ENCODE data around the gene CNPY2. TPM values are rescaled to one million over a fixed set of nuclear protein-coding genes. Genes with fewer than 3 reads are reported as not detected.

CNPY2 gene
- total and polyA plus RNA-seq, 2 of the 13 experiments (the other 11 are each of a cell fraction or from before 2014, with no cell fraction given): 285 to 356 TPM

GRCh38 chr12:56330936-56331490 is 15.2 kb upstream of the CNPY2 start:
- ChIA-PET POLR2A (interaction anchor here (1.8 kb wide), 1 partner anchor 15 kb away, joined by 7 read pairs; the partner anchor contains the start of gene CNPY2), CTCF (ENCODE audit: low intra/inter-chr PET ratio, low total read pairs) (no interaction called here)
- H3K9me3 ChIP-seq (ENCODE audit: low read length): no peaks in the 10 kb centered on the region
- no peaks in the 10 kb centered on the region for H4K20me1 ChIP-seq (ENCODE audit: insufficient read depth, low read length)
- in situ Hi-C loops (cut with HindIII; ENCODE audit: extremely low pct_ligation_motif_present, low pct_unique_long_range_greater_than_20kb): no loop called here
- DNase-seq (ENCODE audit: low spot score) (no peak), FAIRE-seq (no peak), ATAC-seq (no peak)
- H3K4me3 ChIP-seq (replicated peaks in 1 of 3; ENCODE audit: insufficient read depth in 1 of 3, low read depth in 2 of 3, low read length in 3 of 3): no peak overlapping the region; a peak in 1 of 6 replicates
- TF ChIP-seq RARG (CRISPR knock-in tag; IDR thresholded peaks at IDR 0.05; ENCODE audit: low read depth): no peak
- TF ChIP-seq PRDM15 (CRISPR knock-in tag; IDR thresholded peaks at IDR 0.05): peak; percentile 44; the same call in 1 of the 2 replicates
- no peak for TF ChIP-seq ZNF773 (CRISPR knock-in tag; IDR thresholded peaks at IDR 0.05; ENCODE audit: borderline replicate concordance)
- H3K27me3 ChIP-seq (ENCODE audit: control insufficient read depth in 1 of 2, insufficient read depth in 2 of 2, low read length in 2 of 2): no peaks in the 10 kb centered on the region; a peak in 1 of 5 replicates
- H3K4me1 ChIP-seq (ENCODE audit: insufficient read depth, low read length): peaks cover 33% of the 10 kb centered on the region
- no peak overlapping the region for H3K27ac ChIP-seq (ENCODE audit: extremely low read length, insufficient read depth, low read length)
- intact Hi-C loops (cut with micrococcal nuclease; ENCODE audit: unreplicated experiment): no loop called here
- no TSS peak for BruUV-seq (replicated peaks)
- H3K4me2 ChIP-seq (ENCODE audit: low read depth, low read length): no peak overlapping the region
- no peaks in the 10 kb centered on the region for H3K79me2 ChIP-seq (ENCODE audit: insufficient read depth, low read length)
- H3K9ac ChIP-seq (ENCODE audit: insufficient read depth, low read depth, low read length): no peak overlapping the region
- WGBS (ENCODE audit: low lambda C conversion rate): 86% methylated on average over 6 of the region's 7 CpGs
- peaks cover 11 to 23% of the 10 kb centered on the region in 2 experiments; a peak in 4 of 5 replicates for H3K36me3 ChIP-seq (replicated peaks in 1 of 2; ENCODE audit: control insufficient read depth in 1 of 2, insufficient read depth in 2 of 2, low read length in 2 of 2)
- H2AFZ ChIP-seq (ENCODE audit: low read length): no peak overlapping the region

- in situ Hi-C loops (cut with HindIII; ENCODE audit: extremely low pct_ligation_motif_present, low pct_unique_long_range_greater_than_20kb) (no loop called here), intact Hi-C loops (cut with micrococcal nuclease; ENCODE audit: unreplicated experiment) (no loop called here)
- 94% methylated on average over 6 of the region's 6 CpGs for WGBS (ENCODE audit: low lambda C conversion rate)
- ChIA-PET POLR2A (no interaction called here), CTCF (ENCODE audit: low intra/inter-chr PET ratio, low total read pairs) (no interaction called here)
- H3K4me2 ChIP-seq (ENCODE audit: low read depth, low read length): no peak overlapping the region
- no TSS peak for BruUV-seq (replicated peaks)
- no peak for DNase-seq (ENCODE audit: low spot score)
- H3K36me3 ChIP-seq (replicated peaks in 1 of 2; ENCODE audit: control insufficient read depth in 1 of 2, insufficient read depth in 2 of 2, low read length in 2 of 2): peaks cover 22 to 58% of the 10 kb centered on the region in 2 experiments; a peak in 4 of 5 replicates
- H4K20me1 ChIP-seq (ENCODE audit: insufficient read depth, low read length): no peaks in the 10 kb centered on the region
- no peaks in the 10 kb centered on the region for H3K79me2 ChIP-seq (ENCODE audit: insufficient read depth, low read length)
- no peak overlapping the region for H3K9ac ChIP-seq (ENCODE audit: insufficient read depth, low read depth, low read length)
- ATAC-seq: no peak
- no peak overlapping the region for H2AFZ ChIP-seq (ENCODE audit: low read length)
- no peak overlapping the region for H3K4me3 ChIP-seq (replicated peaks in 1 of 3; ENCODE audit: insufficient read depth in 1 of 3, low read depth in 2 of 3, low read length in 3 of 3)
- FAIRE-seq: no peak
- H3K27ac ChIP-seq (ENCODE audit: extremely low read length, insufficient read depth, low read length): no peak overlapping the region
- H3K9me3 ChIP-seq (ENCODE audit: low read length): no peaks in the 10 kb centered on the region
- H3K27me3 ChIP-seq (ENCODE audit: control insufficient read depth in 1 of 2, insufficient read depth in 2 of 2, low read length in 2 of 2): no peaks in the 10 kb centered on the region
- peaks cover 19% of the 10 kb centered on the region for H3K4me1 ChIP-seq (ENCODE audit: insufficient read depth, low read length)
- TF ChIP-seq DBP (CRISPR knock-in tag; IDR thresholded peaks at IDR 0.05; ENCODE audit: not compliant biosample characterization) (no peak), ZNF350 (CRISPR knock-in tag; IDR thresholded peaks at IDR 0.05; ENCODE audit: borderline replicate concordance, low read depth) (no peak), ATF6 (CRISPR knock-in tag; conservative IDR thresholded peaks at IDR 0.05) (no peak), ZNF121 (CRISPR knock-in tag; IDR thresholded peaks at IDR 0.05) (no peak), ZNF883 (CRISPR knock-in tag; IDR thresholded peaks at IDR 0.05; ENCODE audit: not compliant biosample characterization) (no peak), ZNF549 (CRISPR knock-in tag; IDR thresholded peaks at IDR 0.05) (no peak), ZNF44 (CRISPR knock-in tag; IDR thresholded peaks at IDR 0.05) (no peak), ZNF775 (CRISPR knock-in tag; IDR thresholded peaks at IDR 0.05; ENCODE audit: borderline replicate concordance) (no peak), TEAD3 (CRISPR knock-in tag; optimal IDR thresholded peaks at IDR 0.05; ENCODE audit: borderline replicate concordance) (no peak)
Observed at GRCh38 chr12:56326533-56326932, 10.7 kb upstream of the CNPY2 start.

Measured in HepG2 (cell line).